Keratinocyte (primary cell): ENCODE measurements around the gene ASPHD2. TPM values are rescaled to one million over a fixed set of nuclear protein-coding genes. Genes with fewer than 3 reads are reported as not detected.

Experiments used
- DNase-seq: peaks from one replicate; pipeline ENCODE4 v3.0.0-alpha.2; 2011; ENCODE audit warnings: low read depth, missing footprints, low spot score
- FAIRE-seq: peaks from 2 replicates; lab custom pipeline; 2011; peaks lifted over from hg19 to GRCh38; lab: Jason Lieb, UNC
- H2AFZ ChIP-seq: 2 replicates; pipeline ENCODE4 v1.6.0; 2012; ENCODE audit warnings: low read length, control low read depth, inconsistent platforms; ENCODE audit not compliant: control insufficient read depth
- H3K27ac ChIP-seq: 2 replicates; pipeline ENCODE4 v1.5.1; 2011; ENCODE audit warnings: low read length; ENCODE audit not compliant: control insufficient read depth, insufficient read depth
- H3K27me3 ChIP-seq: 3 replicates; pipeline ENCODE4 v1.6.0; 2011; ENCODE audit warnings: low read length; ENCODE audit not compliant: control insufficient read depth, insufficient read depth; ENCODE audit errors: extremely low read depth
- H3K36me3 ChIP-seq, 2 experiments: 2 replicates in 1 of 2; 3 replicates in 1 of 2; pipeline ENCODE4 v1.5.1; 2011; ENCODE audit warnings: low read length in 2 of 2, mild to moderate bottlenecking in 1 of 2; ENCODE audit not compliant: control insufficient read depth in 2 of 2, insufficient read depth in 2 of 2; ENCODE audit errors: extremely low read depth in 1 of 2
- H3K4me1 ChIP-seq: 3 replicates; pipeline ENCODE4 v1.5.1; 2011; ENCODE audit warnings: low read length; ENCODE audit not compliant: control insufficient read depth, insufficient read depth; ENCODE audit errors: extremely low read depth
- H3K4me2 ChIP-seq: 3 replicates; pipeline ENCODE4 v1.6.0; 2011; ENCODE audit warnings: low read depth, low read length; ENCODE audit not compliant: control insufficient read depth, insufficient read depth; ENCODE audit errors: extremely low read depth
- H3K4me3 ChIP-seq, 3 experiments: fragments of 200-600 bp in 1 of 3; sonication (generic) in 1 of 3; 2 replicates in 2 of 3; 3 replicates in 1 of 3; pipeline ENCODE4 v1.5.1; 2011 to 2016; ENCODE audit warnings: low read length in 3 of 3, mild to moderate bottlenecking in 3 of 3, control low read depth in 2 of 3, inconsistent platforms in 1 of 3, low read depth in 1 of 3, mixed read lengths in 1 of 3, mixed run types in 1 of 3, moderate library complexity in 1 of 3; ENCODE audit not compliant: control insufficient read depth in 2 of 3, insufficient read depth in 2 of 3; ENCODE audit errors: extremely low read depth in 1 of 3
- H3K79me2 ChIP-seq: 2 replicates; pipeline ENCODE4 v1.6.0; 2012; ENCODE audit warnings: low read length; ENCODE audit not compliant: control insufficient read depth, insufficient read depth
- H3K9ac ChIP-seq: 3 replicates; pipeline ENCODE4 v1.6.0; 2011; ENCODE audit warnings: low read length; ENCODE audit not compliant: control insufficient read depth, insufficient read depth; ENCODE audit errors: extremely low read depth
- H3K9me1 ChIP-seq: 3 replicates; pipeline ENCODE4 v1.6.0; 2011; ENCODE audit warnings: low read length; ENCODE audit not compliant: control insufficient read depth, insufficient read depth; ENCODE audit errors: extremely low read depth
- H3K9me3 ChIP-seq: 2 replicates; pipeline ENCODE4 v1.5.1; 2012; ENCODE audit warnings: low read depth, low read length; ENCODE audit not compliant: control insufficient read depth
- H4K20me1 ChIP-seq: 3 replicates; pipeline ENCODE4 v1.6.0; 2011; ENCODE audit warnings: low read length; ENCODE audit not compliant: control insufficient read depth, insufficient read depth; ENCODE audit errors: extremely low read depth
- EZH2 ChIP-seq: IDR thresholded peaks from one replicate; pipeline ENCODE4 v1.6.1; 2012; ENCODE audit warnings: inconsistent platforms, mild to moderate bottlenecking, low read length, moderate library complexity
- dilution Hi-C: fragments of 300-500 bp; cut with MboI; formaldehyde crosslinking; loops from one replicate; pipeline ENCODE4 v1.7.0; 2020; ENCODE audit warnings: low sequenced_read_pairs; ENCODE audit not compliant: extremely low pct_ligation_motif_present
- polyA plus RNA-seq, 5 experiments: library from polyadenylated mRNA; depleted of rRNA in 3 of 5; stranded (reverse) in 3 of 5; stranded (forward) in 1 of 5; unstranded in 1 of 5; fragments of >200 nt; gene quantifications; 1 replicate in 1 of 5; 2 replicates in 3 of 5; 3 replicates in 1 of 5; pipeline versions ENCODE4 v1.2.1 to v1.2.3, GENCODE V29; 2011 to 2012; ENCODE audit warnings: missing spikeins in 2 of 5, low read depth in 1 of 5, low replicate concordance in 1 of 5
- TF ChIP-seq, protein P1 (sequence below), 3 experiments: IDR thresholded peaks in 1 of 3; conservative IDR thresholded peaks in 1 of 3; optimal IDR thresholded peaks in 1 of 3; 2 replicates in 2 of 3; 3 replicates in 1 of 3; pipeline versions ENCODE3 to v1.5.1; 2011; ENCODE audit warnings: low read length in 3 of 3, mild to moderate bottlenecking in 3 of 3, moderate library complexity in 2 of 3, control low read depth in 1 of 3, inconsistent platforms in 1 of 3; ENCODE audit not compliant: insufficient read depth in 2 of 3; ENCODE audit errors: extremely low read depth in 1 of 3

ASPHD2 gene
- polyA plus RNA-seq, 1 donor (not counting 4 experiments of a cell fraction or from before 2014, with no cell fraction given): 3.5 TPM

DNA sequence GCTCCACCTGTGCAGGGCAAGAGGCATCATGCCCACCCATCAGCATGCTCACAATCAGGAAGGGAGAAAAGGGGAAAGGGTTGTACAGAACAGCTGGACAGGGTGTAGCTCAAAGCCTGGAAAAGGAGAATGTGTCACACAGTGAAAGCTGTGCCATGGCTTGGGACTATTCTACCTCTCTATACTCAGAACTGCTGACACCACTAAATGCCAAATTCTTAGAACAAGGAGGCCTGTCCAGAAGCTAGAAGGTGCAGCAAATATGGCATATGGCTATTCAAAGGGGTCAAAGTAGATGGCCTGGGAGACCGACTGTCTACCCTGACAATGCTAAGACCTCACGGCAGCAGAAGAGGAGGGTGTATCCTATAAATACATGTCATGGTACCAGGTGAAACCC is 41.7 kb downstream of the ASPHD2 start:
- H2AFZ ChIP-seq: no peak overlapping the region
- H3K9me3 ChIP-seq: no peaks in the 10 kb centered on the region
- peak overlapping the region in 1 of 3 experiments; percentile 17 for H3K4me3 ChIP-seq
- peak overlapping the region; percentile 57 for H3K9ac ChIP-seq
- peak overlapping the region; percentile 92 for H3K27ac ChIP-seq
- dilution Hi-C loops: no loop called here
- peaks cover 2% of the 10 kb centered on the region for H3K9me1 ChIP-seq
- peaks cover 10 to 60% of the 10 kb centered on the region in 2 experiments for H3K36me3 ChIP-seq
- no peaks in the 10 kb centered on the region for H3K27me3 ChIP-seq
- no peaks in the 10 kb centered on the region for H3K79me2 ChIP-seq
- no peaks in the 10 kb centered on the region for H4K20me1 ChIP-seq
- peak overlapping the region; percentile 69 for H3K4me2 ChIP-seq
- DNase-seq (no peak), FAIRE-seq (no peak)
- peaks cover 37% of the 10 kb centered on the region for H3K4me1 ChIP-seq
- TF ChIP-seq, protein P1, sequence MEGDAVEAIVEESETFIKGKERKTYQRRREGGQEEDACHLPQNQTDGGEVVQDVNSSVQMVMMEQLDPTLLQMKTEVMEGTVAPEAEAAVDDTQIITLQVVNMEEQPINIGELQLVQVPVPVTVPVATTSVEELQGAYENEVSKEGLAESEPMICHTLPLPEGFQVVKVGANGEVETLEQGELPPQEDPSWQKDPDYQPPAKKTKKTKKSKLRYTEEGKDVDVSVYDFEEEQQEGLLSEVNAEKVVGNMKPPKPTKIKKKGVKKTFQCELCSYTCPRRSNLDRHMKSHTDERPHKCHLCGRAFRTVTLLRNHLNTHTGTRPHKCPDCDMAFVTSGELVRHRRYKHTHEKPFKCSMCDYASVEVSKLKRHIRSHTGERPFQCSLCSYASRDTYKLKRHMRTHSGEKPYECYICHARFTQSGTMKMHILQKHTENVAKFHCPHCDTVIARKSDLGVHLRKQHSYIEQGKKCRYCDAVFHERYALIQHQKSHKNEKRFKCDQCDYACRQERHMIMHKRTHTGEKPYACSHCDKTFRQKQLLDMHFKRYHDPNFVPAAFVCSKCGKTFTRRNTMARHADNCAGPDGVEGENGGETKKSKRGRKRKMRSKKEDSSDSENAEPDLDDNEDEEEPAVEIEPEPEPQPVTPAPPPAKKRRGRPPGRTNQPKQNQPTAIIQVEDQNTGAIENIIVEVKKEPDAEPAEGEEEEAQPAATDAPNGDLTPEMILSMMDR (optimal IDR thresholded peaks at IDR 0.05 in 1 of 3, IDR thresholded peaks at IDR 0.05 in 1 of 3, conservative IDR thresholded peaks at IDR 0.05 in 1 of 3; ENCODE audit: extremely low read depth in 1 of 3, insufficient read depth in 2 of 3, low read length in 3 of 3): no peak
- no peak for TF ChIP-seq EZH2

DNA sequence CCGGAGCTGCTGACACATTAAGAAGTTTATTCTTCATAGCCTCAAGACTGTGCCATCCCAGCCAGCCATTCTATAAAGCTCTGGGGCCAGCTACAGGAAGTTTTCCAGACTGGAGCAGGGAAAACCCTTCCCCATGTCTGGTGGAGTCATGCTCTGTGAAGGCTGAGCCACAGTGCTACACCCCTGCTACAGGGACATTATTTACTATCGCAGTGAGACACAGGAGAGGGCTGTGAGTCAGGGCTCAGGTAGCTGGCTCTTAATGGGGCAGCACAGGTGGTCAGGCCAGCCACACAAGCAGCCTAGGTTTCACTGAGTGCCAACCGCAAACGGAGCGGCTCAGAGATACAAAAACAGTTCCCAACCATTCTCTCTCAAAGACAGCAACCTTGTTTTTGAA is 42.5 kb downstream of the ASPHD2 start:
- DNase-seq (peak; percentile 89), FAIRE-seq (peak; percentile 94)
- H2AFZ ChIP-seq: no peak overlapping the region
- no peaks in the 10 kb centered on the region for H3K9me3 ChIP-seq
- no peaks in the 10 kb centered on the region for H3K79me2 ChIP-seq
- TF ChIP-seq EZH2: no peak
- TF ChIP-seq, protein P1 (optimal IDR thresholded peaks at IDR 0.05 in 1 of 3, IDR thresholded peaks at IDR 0.05 in 1 of 3, conservative IDR thresholded peaks at IDR 0.05 in 1 of 3; ENCODE audit: extremely low read depth in 1 of 3, insufficient read depth in 2 of 3, low read length in 3 of 3): no peak
- dilution Hi-C loops: no loop called here
- H3K4me3 ChIP-seq: peak overlapping the region in 1 of 3 experiments; percentile 17
- H3K9me1 ChIP-seq: peaks cover 2% of the 10 kb centered on the region
- no peaks in the 10 kb centered on the region for H3K27me3 ChIP-seq
- H4K20me1 ChIP-seq: no peaks in the 10 kb centered on the region
- peak overlapping the region; percentile 92 for H3K27ac ChIP-seq
- H3K4me2 ChIP-seq: peak overlapping the region; percentile 69
- peaks cover 37% of the 10 kb centered on the region for H3K4me1 ChIP-seq
- H3K36me3 ChIP-seq: peaks cover 10 to 59% of the 10 kb centered on the region in 2 experiments
- peak overlapping the region; percentile 57 for H3K9ac ChIP-seq
